Panc1 (cell line): Measurements from ENCODE around the gene ZNRF3.

Source experiments
- POLR2AphosphoS5 ChIP-seq: IDR thresholded peaks from 2 replicates; pipeline ENCODE4 v1.6.1; 2012; ENCODE audit warnings: mild to moderate bottlenecking, low read depth, low read length, moderate library complexity
- SIN3A ChIP-seq: IDR thresholded peaks from 2 replicates; pipeline ENCODE4 v1.6.1; 2012; ENCODE audit warnings: low read depth, mild to moderate bottlenecking, low read length, moderate library complexity, borderline replicate concordance; ENCODE audit not compliant: insufficient read depth
- TF ChIP-seq, protein P1 (sequence below): fragments of 450-650 bp; IDR thresholded peaks from 2 replicates; pipeline ENCODE4 v1.5.1; 2017; ENCODE audit warnings: mild to moderate bottlenecking
- TF ChIP-seq, protein P2 (sequence below), 2 experiments: IDR thresholded peaks; 2 replicates each; pipeline ENCODE4 v1.6.1; 2011 to 2012; ENCODE audit warnings: low read depth in 2 of 2, control low read depth in 1 of 2, low read length in 1 of 2, mild to moderate bottlenecking in 1 of 2, moderate library complexity in 1 of 2; ENCODE audit not compliant: insufficient read depth in 1 of 2

DNA sequence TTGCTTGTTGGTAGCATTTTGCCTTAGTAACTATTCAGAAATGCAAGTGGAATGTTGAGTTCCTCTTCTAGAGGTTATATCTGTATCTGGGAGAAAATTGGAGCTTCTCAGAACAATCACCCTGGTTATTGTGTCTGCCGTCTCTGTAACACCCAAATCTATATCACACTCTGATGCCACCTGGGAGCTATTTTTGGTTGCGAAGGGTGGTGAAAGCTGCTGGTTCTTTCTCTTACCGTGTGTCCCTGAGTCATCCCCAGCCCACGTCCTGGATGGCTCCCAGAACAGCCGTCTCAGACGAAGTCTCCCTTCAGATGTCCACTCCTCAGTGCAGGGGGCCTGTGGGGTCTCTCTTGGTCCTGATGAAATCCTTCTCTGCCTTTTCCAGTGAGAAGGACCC, 94.8 kb downstream of the ZNRF3 start:
- TF ChIP-seq, protein P1, sequence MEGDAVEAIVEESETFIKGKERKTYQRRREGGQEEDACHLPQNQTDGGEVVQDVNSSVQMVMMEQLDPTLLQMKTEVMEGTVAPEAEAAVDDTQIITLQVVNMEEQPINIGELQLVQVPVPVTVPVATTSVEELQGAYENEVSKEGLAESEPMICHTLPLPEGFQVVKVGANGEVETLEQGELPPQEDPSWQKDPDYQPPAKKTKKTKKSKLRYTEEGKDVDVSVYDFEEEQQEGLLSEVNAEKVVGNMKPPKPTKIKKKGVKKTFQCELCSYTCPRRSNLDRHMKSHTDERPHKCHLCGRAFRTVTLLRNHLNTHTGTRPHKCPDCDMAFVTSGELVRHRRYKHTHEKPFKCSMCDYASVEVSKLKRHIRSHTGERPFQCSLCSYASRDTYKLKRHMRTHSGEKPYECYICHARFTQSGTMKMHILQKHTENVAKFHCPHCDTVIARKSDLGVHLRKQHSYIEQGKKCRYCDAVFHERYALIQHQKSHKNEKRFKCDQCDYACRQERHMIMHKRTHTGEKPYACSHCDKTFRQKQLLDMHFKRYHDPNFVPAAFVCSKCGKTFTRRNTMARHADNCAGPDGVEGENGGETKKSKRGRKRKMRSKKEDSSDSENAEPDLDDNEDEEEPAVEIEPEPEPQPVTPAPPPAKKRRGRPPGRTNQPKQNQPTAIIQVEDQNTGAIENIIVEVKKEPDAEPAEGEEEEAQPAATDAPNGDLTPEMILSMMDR, result no peak
- TF ChIP-seq, protein P2, sequence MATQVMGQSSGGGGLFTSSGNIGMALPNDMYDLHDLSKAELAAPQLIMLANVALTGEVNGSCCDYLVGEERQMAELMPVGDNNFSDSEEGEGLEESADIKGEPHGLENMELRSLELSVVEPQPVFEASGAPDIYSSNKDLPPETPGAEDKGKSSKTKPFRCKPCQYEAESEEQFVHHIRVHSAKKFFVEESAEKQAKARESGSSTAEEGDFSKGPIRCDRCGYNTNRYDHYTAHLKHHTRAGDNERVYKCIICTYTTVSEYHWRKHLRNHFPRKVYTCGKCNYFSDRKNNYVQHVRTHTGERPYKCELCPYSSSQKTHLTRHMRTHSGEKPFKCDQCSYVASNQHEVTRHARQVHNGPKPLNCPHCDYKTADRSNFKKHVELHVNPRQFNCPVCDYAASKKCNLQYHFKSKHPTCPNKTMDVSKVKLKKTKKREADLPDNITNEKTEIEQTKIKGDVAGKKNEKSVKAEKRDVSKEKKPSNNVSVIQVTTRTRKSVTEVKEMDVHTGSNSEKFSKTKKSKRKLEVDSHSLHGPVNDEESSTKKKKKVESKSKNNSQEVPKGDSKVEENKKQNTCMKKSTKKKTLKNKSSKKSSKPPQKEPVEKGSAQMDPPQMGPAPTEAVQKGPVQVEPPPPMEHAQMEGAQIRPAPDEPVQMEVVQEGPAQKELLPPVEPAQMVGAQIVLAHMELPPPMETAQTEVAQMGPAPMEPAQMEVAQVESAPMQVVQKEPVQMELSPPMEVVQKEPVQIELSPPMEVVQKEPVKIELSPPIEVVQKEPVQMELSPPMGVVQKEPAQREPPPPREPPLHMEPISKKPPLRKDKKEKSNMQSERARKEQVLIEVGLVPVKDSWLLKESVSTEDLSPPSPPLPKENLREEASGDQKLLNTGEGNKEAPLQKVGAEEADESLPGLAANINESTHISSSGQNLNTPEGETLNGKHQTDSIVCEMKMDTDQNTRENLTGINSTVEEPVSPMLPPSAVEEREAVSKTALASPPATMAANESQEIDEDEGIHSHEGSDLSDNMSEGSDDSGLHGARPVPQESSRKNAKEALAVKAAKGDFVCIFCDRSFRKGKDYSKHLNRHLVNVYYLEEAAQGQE (IDR thresholded peaks at IDR 0.05; ENCODE audit: insufficient read depth in 1 of 2, low read depth in 2 of 2, low read length in 1 of 2), result no peak
- TF ChIP-seq POLR2AphosphoS5 (no peak), SIN3A (no peak)
